Limb (tissue), 2 donors: Measurements from ENCODE around the gene RALGPS1.
A peak's percentile ranks its signal among the peaks of the same experiment; 100 is the strongest.
"Not testable (repeated sequence)": the region's sequence is repeated elsewhere in the genome, so short reads cannot be mapped to it uniquely, and the experiment has no call there.

ENCODE experiments used
- DNase-seq, 2 donors: peaks; one replicate each; pipeline ENCODE4 v3.0.0-alpha.2; 2016; ENCODE audit errors: extremely low spot score in 2 of 2

The RALGPS1 gene

DNA sequence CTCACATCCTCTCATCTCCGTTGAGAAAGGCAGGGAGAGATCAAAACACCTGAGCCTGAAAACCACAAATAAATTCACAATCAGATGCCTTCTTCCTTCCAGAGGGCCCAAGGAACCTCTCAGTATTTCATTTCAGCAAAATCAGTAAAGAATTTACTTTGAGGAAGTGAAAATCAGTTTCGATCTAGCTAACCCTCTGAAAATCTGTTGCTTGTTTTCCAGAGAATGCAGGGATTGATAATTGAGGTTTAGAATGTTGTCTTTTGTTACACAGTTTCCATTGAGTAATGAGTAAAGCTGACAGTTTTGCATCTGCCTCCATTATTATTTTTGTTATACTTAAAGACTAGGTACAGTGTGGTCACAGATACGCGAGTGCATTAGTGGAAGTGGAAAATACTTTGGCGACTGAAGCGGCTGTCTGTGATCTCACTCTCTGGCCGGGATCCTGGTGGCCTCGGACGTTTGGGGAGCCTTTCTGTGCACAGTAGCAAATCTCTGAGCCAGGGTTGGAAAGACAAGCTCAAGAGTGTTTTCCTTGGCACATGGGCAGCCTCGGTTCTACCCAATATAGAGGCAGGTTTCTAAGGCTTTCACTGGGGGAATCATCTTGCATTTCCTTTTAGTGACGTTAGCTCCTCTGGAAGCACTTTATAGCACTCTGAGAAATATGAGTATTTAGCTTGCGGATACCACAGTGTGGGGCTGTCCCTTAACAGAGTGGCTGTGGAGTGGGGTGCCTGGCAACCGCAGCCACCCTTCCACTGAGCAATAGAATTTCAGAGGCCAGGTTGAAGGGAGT is 240.0 kb downstream of the RALGPS1 start:
- peak; percentile 78 to 82 for DNase-seq

GRCh38 chr9:127155314-127155960 is 240.9 kb downstream of the RALGPS1 start:
- no peak for DNase-seq

- DNase-seq = no peak
Measured at GRCh38 chr9:127158786-127159324, 244.3 kb downstream of the RALGPS1 start.

DNA sequence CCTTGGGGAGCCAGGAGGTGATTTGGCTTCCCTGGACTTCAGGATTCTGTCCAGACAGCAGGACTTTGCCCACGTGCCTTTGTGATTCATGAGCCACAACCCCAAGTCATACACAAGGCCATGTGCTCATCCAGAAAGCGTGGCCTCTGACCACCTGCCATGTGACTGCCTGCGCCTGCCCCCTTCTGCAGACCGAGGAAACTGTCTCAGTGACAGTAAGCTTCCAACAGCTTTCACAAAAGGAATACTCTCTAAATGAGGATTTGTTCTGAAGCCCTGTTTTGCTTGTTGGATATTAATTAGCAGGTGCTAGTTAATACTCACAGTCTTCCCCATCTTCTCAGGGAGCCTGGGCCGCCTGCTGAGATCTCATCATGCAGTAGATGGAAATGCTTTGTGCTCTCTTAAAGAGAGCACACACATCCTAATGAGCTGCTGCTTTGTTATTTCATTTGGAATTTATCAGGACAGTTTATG is 244.8 kb downstream of the RALGPS1 start:
- no peak for DNase-seq

- no peak for DNase-seq
Measured at GRCh38 chr9:127159949-127160610, 245.5 kb downstream of the RALGPS1 start.

DNA sequence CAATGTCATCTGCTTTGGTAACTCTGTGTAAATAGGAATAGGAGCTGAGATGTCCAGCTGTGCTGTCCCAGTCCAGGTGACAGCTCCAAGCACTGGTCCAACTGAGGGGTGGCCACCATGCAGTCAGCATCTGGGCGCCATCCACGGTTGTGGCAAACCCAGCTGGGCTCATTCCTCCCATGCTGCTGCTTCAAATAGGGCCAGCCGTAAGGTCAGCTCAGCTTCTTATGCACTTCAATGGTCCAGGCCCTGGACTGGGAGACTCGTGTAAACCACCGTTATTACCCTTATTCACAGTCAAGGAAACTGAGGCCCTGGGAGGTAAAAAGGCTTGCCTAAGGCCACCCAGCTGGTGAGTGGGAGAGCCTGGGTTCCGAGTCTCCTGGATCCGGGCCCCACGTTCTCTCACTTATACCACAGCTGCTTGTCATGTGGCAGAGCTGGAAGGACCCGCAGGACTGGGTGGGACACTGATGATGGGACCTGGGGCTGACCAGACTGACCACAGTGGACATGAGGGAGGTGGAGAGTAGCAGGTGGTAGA is 246.6 kb downstream of the RALGPS1 start:
- DNase-seq = no peak

DNA sequence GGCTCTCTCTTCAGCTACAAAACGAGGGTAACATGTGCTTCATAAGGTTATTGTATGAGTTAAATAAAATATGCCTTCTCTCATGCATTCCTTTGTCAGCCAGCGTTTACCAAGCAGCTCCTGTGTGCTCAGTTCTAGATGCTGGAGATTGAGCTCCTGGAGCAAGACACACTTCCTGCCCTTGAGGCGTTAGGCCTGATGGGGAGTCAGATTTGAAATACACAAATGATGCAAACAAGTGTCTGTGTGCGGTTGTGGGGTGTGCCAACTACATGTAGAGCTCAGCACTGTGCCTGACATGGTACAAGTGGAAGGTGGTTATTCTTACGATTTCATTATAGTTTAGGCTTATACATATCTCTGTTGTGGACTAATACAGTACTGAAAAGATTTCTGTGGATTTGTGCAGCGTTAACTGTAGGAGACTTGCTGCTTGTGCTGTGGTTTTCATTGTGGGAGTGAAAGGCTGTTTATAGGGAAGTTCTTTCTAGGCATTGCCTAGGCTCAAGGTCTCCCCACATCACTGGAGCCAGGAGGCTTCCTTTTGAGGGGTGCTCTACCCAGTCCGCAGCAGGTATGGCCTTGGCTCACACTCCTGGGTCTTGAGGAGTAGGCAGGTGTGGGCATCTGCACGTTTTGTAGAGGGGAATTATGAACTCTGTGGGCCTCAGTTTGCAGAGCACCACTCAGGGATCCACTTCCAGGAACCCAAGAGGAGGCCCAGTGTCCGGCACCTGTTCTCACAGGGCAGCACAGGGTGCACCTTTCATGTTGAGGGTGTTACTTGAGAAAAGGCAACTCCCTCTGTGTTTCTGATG is 247.7 kb downstream of the RALGPS1 start:
- no peak for DNase-seq

DNA sequence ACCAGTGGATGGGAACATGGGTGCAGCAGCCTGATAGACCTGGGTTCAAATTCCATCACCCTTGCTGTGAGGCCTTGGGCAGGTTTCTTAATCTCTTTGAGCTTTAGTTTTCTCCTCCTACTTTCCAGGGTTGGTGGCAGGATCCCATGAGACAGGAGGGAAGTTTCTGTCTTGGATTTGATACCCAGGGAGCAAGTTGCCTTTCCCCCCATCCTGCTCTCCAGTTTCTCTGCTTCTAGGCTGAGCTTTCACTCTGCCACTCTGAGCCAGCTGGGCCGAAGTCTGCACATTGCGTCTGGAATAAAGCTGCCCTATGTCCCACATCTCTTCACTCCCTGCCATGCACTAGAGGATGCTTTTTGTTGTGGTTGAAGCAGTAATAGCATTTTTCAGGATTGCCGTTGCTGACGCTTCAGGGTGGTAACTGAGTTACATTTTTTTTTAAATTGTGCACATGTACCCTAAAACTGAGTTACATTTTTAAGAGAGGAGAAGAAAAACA is 248.3 kb downstream of the RALGPS1 start:
- DNase-seq = no peak

DNA sequence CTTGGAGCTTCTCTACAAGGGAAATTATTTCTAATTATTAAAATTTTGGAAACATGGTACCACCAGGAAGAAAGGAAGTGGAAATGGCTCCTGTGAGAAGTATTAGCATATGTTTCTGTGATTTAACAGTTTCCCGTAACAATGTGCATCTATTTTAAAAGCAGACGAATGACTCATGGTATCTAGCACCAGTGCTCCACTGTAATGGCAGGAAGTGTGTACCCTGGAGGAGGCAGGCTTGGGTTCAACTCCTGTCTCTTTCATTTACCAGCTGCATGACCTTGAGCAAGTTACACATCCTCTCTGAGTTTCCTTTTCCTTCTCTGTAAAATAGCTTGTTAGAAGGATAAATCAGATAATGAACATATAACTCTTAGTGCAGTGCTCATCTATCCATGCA is 248.8 kb downstream of the RALGPS1 start:
- no peak for DNase-seq

GRCh38 chr9:127165116-127165515 is 250.5 kb downstream of the RALGPS1 start:
- DNase-seq = no peak

DNA sequence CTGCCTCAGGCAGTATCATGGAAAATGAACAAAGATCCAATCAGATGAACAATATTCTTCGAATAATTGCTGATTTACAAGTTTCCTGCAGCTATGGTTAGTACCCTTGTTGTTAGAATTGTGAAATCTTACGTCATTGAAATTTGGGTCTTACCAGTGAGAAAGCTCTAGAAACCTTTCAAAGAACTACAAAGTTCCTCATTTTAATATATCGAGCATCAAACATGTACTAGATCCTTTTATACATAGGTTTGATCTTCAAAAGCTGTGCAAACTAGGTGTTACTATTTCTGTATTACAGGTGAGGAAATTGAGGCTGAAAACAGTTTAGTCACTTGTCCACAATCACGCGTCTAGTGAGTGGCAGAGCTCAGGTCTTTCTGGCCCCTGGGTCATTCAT is 251.5 kb downstream of the RALGPS1 start:
- DNase-seq = no peak

DNA sequence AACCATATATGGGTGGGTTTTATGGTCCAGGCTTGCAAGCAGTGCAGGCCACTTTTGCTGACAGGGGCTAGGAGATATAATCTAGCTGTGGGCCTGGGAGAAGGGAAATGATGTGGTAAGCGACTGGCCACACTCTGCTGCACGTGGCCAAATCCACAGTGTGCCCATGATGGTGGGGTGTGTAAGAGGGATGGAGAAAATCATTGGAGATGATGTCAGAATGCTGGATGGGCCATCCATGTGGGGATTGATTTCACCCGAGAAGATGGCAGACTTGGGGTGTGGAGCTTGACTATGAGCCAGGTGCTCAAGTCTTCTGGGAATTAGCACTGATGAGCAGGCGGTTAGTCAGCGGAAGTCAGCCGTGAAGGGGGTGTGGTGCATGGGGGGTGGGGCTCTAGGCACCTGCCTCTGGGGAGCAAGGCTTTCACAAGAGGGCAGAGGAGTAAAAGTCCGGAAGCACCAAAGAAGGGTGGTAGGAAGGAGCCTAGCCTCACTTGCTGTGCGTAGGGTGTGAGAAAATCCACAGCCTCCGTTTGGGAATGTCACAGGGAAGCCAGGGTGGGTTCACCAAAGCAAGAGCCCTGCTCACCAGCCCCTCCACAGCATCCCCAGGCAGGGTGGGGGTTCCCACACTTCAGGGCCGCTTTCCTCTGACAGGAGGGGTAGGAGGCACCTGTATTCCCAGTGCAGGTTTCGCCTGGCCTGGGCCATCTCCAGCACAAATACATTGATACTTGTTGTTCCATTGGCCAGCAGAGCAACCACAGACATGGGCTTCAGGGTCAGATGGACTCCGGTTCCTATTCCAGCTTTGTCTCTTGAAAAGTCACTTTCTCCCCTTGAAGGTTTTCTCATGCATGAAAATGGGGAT is 252.3 kb downstream of the RALGPS1 start:
- no peak for DNase-seq

DNA sequence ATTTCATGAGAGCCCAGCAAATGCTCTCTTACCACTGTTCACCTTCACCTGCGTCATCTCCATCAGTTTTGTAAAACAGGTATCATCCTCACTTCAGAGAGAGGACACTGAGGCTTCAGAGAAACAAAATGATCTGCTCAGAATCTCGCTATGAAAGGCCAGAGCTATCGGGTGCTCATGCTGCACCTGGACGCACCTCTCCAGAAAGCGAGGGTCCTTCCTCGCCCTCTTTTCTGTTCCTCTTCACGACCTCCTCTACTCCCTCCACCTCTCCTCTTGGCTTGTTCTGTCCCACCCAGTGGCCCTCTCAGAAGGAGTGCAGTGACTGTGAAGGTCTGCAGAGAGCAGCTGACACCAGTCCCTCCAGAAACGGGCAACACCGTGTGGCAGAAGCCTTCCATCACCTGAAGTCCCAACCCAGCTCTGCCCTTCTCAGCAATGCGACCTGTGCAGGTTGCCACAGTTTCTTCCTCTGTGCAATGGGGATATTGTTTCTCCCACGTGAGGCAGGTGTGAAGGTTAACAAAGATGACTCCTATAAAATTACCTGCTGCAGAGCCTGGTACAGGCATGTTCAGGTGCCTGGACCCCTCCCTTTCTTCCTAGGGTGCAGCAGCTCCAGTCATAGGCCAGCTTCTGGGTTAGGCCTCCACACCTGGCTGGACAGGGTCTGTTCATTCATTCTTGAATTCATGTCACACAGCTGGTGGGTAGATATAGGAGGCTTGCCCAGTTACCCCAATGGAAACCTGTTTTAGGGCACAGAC is 253.2 kb downstream of the RALGPS1 start:
- DNase-seq = no peak

GRCh38 chr9:127168756-127169574 is 254.4 kb downstream of the RALGPS1 start:
- DNase-seq = no peak

DNA sequence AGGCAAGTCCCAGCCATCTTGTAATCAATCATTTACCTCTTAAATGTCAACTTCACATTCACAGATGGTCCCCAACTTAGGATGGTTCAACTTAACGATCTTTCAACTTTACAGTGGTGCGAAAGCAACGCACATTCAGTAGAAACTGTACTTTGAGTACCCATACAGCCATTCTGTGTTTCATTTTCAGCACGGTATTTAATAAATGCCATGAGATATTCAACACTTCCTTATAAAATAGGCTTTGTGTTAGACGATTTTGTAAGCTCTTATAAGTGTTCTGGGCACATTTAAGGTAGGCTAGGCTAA is 254.9 kb downstream of the RALGPS1 start:
- DNase-seq = no peak

DNA sequence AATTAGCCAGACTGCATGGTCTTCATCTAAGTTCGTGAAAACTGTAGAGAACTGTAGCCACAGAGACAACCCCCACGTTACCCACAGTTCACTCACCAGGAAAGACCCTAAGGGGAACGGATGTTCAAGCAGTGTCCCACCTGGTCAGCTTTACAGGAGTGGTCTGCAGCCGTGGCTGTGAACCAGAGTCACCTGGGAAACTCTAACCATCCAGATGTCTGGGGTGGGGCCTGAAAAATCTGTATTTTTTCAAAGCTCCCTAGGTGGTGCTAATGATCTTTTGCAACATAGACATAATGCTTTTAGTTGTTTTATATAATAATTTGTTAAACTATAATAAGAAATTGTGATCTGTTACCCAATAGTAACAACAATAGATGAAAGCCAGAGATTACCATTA is 255.5 kb downstream of the RALGPS1 start:
- no peak for DNase-seq

DNA sequence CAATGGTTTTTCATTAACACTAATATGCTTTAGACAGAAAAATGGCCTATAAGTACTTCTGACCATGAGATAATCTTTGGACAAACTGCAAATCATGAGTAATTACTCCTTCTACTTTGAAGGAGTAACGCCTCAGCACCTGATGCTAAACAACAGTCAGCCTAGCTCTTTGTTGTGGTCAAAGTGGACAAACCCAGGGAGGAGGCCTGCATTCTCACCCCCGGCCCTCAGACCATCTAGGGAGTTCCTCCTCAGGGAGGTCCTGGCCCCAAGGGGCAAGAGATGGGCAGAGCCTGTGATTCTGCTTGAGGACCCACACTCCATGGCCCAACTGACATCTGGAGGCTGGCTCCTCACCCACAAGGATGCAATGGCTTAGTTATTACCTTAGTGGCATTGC is 256.1 kb downstream of the RALGPS1 start:
- DNase-seq = no peak

GRCh38 chr9:127171348-127171747 is 256.8 kb downstream of the RALGPS1 start:
- not testable (repeated sequence) for DNase-seq
